ENCODE measurements around the gene RNF217.
"Not testable (repeated sequence)": the region's sequence is repeated elsewhere in the genome, so short reads cannot be mapped to it uniquely, and the experiment has no call there.

RNF217 gene

DNA sequence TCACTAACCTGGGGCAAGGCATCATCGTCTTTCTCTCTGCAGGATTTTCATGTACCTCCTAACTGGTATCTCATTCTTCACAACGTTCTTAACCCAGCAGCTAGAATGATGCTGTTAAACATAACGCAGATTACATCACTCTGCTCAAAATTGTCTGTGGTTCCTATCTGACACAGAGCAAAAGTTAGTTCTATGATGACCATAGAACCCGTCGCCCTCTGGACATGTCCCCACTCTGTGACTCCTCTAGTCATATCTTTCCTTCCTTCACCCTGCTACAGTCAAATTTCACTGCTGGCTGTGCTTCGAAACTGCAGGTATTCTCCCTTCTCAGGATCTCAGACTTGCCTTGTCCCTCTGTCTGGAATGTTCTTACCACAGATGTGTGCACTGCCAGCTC lies 103.9 kb downstream of the RNF217 start:
- no peak for DNase-seq

DNA sequence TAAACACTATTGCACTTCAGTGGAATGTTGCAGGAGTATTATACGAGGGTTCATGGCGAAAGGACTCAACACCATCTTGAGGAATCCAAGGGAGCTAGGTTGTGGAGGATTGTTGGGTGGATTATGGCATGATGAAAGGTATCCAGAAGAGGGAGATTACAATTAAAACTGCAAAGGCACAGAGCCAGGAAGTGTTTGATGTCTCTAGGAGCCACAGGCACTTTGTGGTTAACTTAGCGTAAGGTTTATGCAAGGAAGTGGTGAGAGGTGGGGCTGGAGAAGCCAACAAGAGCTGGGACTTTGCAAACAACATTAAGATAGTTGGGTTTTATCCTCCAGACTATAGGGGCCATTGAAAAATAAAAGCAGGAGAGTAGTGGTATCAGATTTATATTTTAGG lies 104.7 kb downstream of the RNF217 start:
- no peak for DNase-seq

DNA sequence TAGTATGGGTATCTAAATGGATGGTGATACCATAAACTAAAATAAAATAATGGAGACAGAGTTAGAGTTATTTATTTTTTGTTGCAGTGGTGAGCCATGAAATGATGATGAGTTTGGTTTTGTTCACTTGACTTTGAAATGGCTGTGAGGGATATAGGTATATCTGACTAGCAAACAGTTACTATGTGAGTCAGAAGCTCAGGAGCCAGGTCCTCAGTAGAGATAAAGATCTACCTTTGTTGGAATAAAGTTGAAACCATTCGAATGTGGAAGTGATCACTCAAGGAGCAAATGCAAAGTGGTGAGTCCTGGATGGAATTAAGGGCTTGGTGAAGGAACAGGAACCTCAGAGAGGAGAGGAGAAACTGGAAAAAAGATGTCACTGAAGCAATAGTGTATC lies 105.3 kb downstream of the RNF217 start:
- no peak for DNase-seq

DNA sequence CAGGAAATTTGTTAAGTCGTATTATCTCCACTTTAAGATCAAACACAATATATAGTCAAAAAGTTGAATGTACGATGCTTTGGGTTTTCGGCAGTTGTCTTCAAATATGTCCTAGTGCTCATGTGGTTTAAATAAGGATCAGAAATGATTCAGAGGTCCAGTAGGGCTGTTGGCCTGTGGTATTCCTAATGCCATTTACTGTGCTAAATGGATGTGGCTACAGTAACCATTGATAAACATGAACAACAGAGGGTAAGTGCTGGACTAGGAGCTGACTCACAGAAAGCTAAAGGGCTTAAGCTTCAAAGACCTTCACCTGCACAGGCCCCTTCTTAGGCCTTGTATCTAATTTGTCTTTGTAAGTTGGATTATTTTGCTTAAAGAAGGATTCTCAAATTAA lies 110.8 kb downstream of the RNF217 start:
- DNase-seq: no peak

DNA sequence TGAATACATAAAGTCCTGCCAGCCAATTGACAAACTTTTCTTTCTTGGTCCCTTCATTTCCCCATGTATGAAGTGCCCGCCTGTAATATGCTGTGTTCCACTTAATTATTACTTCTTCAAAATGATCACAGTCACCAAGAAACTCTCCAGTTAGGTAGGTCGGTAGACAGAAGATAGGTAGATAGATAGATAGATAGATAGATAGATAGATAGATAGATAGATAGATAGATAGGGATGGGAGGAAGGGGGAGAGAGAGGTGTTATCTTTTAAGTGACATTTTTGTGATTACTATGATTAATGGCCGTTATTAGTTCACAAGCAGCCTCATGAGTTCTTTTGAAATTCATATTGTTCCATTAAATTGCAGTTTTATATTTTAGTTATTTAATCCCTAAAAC lies 111.9 kb downstream of the RNF217 start:
- DNase-seq: no peak

DNA sequence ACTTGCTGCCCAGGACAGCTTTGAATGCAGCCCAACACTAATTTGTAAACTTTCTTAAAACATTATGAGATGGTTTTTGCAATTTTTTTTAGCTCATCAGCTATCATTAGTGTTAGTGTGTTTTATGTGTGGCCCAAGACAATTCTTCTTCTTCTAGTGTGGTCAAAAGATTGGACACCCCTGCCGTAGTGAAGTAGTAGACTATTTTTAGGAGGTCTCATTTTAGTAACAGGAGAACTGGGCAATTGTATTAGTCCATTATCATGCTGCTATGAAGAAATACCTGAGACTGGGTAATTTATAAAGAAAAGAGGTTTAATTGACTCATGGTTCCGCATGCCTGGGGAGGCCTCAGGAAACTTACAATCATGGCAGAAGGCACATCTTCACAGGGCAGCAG lies 112.8 kb downstream of the RNF217 start:
- not testable (repeated sequence) for DNase-seq

DNA sequence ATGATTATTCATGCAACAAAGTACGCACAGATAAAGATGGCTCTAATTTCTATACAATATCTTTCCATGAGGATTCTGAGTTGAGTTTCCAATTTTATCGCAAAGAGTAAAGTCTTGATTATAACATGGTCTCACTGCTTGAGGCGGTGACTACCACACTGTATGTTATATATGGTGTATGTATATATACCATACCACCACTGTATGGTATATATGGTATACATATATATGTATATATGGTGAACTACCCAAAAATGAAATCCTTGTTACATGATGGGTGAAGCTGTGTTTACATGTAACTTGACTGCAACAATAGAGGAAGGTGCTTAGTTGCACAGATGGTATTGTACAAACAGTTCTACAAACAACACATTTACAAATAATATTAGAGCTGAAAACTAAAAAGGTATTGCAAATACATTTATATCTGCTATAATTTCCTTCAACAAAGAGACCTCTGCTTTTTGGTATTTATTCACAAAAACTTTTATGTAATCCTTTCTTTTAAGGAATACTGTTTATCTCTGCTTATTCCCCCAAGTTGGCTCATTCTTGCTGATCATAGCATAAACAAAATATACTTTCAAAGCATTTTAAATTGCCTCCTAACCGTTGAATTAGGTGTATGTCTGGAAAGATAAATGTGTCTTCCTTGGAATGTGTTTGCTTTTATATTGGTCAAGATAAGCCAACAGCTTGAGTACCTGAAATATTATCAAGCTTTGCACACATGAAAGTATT lies 113.7 kb downstream of the RNF217 start:
- DNase-seq: no peak

DNA sequence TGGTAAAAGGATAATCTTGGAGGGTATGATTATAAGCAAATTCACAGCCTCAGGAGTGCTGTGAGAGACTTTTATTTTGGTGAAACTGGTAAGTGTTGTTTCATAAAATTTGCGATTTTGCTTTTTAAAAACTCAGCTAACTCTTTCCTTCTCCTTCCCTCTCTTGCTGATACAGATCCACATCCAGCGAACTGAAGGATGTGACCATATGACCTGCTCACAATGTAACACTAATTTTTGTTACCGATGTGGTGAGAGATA lies 114.2 kb downstream of the RNF217 start:
- no peak for DNase-seq

DNA sequence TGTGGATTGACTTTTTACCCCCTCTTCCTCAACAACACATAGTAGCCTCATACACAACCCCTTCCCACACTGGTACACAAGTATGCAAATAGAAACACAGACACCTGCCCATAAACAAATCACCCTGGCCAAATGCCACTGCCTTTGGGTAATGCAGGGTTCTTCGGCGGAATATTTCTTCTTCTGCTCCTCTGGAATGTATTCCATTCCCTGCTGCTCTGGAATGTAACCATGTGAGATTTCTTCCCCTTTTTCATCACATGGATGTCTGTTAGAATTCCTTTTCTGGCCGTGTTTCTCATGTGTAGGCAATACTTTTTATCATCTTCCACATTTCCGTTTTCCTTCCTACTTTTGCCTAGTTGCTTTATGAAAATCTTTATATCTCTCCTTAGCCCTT lies 115.2 kb downstream of the RNF217 start:
- DNase-seq: no peak

GRCh38 chr6:125078602-125079321 lies 116.5 kb downstream of the RNF217 start:
- no peak for DNase-seq

DNA sequence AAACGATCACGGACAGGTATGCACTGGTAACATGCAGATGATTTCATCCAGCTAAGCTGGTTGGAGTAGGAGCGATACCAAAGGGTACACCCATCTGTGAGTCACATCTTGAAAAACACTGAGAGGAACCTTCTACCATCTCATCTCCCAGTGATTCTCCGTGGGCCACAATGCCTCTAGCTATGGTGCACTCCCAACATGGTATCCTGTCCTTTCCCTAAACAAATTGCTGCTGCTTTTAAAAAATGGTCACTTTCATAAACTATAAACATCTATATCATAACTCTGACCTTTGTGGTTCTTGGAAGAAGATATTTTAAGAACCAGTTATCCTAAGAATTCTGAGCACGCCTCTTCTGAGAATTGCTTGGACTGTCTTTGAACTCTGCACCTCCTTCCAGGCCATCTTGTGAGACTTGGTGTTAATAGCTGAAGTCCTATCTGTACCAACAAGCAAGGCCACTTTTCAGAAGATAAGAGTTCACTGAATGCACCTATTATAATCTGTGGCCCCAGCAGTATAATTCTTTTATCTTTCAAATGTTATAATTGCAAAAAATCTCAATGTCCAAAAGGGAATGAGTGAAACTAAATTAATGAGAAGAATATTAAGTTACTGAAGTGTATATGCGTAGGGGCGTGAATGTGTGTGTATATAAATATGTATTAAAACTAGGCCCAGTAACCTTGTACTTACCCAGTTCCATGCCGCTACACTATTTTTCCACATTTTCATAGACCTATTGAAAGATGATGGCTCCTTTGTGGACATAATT lies 120.9 kb downstream of the RNF217 start:
- DNase-seq: no peak

- DNase-seq: no peak
Measured at GRCh38 chr6:125083684-125083990, 121.4 kb downstream of the RNF217 start.

GRCh38 chr6:125086716-125087115 lies 124.5 kb downstream of the RNF217 start:
- DNase-seq: no peak

GRCh38 chr6:125088963-125089362 lies 126.7 kb downstream of the RNF217 start:
- no peak for DNase-seq

DNA sequence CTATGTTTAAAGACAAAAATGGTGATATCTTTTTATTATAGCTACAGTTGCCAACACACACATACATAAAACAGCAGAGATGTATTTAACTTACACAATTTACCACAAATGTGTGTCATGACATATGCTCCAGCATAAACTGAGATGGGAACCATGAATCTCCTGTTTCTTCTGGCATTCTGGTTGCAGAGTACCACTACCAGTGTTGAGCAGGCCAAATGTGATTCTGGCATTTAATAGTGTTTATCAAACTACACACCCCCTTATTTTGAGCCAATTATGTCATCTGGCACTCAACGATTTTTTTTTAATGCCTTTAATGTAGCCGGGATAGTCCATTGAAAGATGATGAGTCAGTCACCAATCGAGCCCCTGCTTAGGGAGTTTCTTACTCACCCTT lies 132.3 kb downstream of the RNF217 start:
- DNase-seq: no peak

DNA sequence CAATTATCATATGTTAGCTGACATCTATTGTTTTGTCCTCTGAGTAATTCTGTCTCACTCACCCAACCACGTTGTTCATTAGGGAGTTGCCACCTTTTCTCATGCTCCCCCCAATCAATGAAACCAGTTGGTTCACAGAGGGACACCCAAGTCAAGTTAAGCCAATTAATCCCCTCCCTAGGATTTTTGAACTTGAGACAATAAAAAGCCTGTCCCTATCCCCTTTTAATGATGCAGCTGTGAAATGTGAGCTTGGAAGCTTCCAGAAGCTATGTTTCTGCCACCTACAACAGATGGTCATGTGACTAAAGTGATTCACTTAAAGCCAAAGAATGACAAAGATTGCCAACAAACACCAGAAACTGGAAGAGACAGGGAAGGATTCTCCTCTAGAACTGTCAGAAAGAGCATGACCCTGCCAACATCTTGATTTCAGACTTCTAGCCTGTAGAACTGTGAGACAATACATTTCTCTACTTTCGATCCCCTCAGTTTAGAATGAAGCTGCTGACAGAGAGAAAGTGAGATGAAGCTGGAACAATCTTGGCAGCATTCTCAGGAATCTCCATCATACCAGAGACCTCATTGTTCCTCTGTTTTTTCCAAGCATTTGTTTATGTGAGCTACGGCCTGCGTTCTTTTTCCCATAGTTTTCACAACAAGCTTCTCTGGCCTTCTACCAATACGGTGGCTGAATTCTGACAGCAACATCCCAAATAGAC lies 133.5 kb downstream of the RNF217 start:
- no peak for DNase-seq

- DNase-seq: no peak
Measured at GRCh38 chr6:125097186-125097585, 134.9 kb downstream of the RNF217 start.

DNA sequence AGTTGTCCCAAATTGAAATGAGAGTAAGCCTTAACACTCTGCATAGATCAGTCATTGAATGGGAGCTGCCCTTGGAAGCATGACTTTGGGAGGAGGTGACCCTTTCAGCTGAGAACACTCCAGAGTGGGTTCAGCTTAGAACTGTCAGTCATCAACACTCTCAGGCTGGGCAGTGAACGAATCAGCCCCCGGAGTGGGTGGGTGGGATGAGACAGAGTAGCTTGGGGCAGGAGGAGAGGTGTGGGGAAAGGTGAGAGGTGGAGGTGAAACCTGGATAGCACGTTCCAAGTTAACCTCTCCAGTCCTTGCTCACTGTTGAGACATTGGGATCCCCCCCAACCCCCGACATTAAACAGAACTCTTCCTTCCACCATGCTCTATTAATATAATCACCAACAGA lies 136.0 kb downstream of the RNF217 start:
- DNase-seq: no peak

- peak; percentile 12 to 50 for DNase-seq
Measured at GRCh38 chr6:125099211-125100073, 137.2 kb downstream of the RNF217 start.

- no peak for DNase-seq
Measured at GRCh38 chr6:125100074-125100652, 137.9 kb downstream of the RNF217 start.

DNA sequence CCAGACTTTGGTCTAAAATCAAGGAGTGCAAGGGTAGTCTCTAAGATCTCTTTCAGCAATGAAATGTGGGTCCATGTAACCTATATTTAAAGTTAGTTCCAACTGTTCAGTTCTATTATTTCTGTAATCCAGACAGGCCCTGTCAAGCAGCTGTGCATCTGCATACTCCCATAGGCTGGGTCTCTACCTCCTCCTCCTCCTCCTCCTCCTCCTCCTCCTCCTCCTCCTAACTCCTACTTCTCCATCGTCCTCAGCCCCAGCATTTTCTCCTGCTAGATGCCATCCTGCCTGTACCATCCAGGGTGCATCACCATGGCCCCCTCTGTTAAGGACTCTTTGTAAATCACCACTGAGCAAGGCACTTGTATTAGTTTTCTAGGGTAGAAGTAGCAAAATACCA lies 138.9 kb downstream of the RNF217 start:
- DNase-seq: no peak

DNA sequence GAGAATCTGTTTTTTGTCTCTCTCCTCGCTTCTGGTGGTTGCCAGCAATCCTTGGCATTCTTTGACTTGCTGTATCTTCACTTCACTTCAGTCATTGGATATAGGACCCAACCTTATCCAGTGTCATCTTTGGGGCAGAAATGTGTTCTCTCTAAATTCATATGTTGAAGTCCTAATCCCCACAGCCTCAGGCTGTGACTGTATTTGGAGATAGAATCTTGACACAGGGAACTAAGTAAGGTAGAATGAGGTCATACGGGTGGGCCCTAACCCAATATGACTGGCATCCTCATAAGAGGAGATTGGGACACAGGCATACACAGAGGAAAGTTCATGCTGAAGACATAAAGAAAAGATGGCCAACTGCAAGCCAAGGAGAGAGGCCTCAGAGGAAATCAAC lies 139.4 kb downstream of the RNF217 start:
- DNase-seq: no peak

Measured in SHP77 (cell line).